HUDEP-2 (cell line): Measurements from ENCODE around the gene LONP2.
"Not testable (repeated sequence)": the region's sequence is repeated elsewhere in the genome, so short reads cannot be mapped to it uniquely, and the experiment has no call there.

Source experiments
- DNase-seq, 76 experiments: peaks; one replicate each; lab custom pipeline; 2025; ENCODE audit not compliant: unreplicated experiment in 76 of 76; lab: John Stamatoyannopoulos, UW

Gene LONP2

DNA sequence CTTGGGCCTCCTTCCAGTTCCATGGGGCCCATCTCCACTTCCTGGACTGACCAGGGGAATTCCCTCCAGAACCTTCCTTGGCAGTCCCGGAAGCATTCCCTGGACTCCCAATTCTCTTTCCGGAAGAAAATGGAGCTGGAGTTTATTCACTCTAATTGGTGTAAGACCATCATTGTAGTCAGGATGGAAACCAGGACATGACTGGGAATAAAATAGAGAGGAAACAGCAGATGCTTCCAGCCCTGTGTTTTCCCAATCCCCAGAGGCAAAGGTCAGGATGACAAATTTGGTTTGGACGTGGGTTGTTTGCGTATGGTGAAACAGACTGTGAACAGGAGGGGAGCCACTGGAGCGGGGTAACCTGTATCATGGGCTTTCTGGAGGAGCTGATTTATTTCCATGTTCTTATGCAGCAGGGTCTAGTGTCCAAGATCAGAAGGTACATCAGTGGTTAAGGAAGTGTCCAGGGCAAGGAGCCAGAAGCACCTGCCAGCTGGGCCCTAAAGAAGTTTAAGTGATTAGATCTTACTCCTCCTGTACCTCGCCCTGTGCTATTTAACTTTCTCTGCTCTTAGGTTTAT lies 8.5 kb upstream of the LONP2 start:
- no peak for DNase-seq

DNA sequence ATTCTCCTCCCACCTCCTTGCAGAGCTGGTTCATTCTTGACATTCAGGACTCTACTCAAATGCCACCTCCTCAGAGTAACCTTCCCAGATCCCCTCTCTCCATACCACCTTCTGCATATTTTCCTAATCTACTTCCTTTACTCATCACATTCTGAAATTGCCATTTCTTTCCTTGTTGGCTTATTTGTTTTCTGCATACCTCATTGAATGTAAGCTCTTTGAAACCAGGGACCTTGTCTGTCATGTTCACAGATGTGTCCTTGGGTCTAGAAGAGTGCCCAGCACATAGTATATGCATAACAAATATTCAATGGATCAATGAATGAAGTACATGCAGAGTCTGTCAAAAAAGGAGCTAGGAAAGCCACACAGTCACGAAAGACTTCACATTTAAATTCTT lies 7.8 kb upstream of the LONP2 start:
- no peak for DNase-seq

GRCh38 chr16:48240147-48240546 lies 4.0 kb upstream of the LONP2 start:
- DNase-seq = not testable (repeated sequence)

DNA sequence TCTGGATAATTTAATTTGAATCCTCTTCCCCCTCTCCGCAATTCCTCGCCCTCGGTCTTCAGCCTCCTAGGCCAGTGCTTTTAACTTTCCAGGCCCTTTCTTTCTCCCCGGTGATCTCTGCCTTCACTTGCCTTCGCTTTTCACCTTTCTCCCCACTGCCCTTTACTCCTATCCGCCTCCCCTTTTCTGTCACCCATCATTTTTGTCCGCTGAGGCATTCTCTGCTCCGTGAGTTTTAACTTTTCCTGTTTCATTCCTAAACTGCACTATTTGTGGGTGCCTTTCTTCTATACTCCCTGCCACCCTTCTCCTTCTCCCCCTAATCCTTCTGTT lies 729 bp downstream of the LONP2 start:
- DNase-seq = no peak

DNA sequence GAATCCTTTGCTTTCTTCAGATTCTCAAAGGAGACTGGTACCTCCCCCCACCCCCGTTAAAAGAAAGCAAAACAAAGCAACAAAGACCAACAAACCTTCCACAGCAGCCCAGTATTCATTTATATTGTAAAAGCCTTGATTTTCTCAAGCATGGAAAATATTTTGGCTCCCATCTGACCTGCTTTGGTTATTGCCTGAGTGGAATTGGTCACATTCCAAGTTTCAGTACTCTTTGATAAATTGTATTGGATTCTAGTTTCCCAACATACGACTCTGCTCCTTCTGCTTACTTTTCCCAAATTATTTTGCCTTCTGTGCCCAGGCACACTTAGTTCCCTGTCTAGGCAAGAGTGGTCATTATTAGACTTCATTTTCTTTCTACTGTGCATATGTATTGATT lies 2.0 kb downstream of the LONP2 start:
- no peak for DNase-seq

DNA sequence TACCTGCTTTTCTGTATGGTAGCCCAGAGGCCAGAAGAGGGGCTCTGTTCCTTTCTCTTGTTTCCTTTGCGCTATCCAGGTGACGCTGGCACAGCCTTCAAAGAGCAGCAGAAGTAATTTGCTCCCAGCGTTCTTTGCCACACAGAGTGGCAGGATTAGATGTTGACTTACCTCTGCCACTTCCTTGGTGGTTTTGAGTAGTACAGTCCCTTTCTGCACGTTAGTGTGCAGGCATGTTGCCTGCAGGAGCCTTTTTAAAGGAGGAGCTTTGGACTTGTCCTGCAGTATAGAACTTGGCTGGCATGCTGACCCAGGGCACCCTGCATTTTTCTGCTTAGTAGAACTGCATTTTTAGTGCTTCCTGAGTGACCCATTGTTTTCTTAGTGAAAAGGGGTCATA lies 3.2 kb downstream of the LONP2 start, which contains the start of gene ABCC11:
Gene ABCC11, minus strand, starts transcription at position 229 of the 400 bp plus-strand sequence. CDS start 15,618 bp downstream, outside the sequence.
- DNase-seq = no peak

DNA sequence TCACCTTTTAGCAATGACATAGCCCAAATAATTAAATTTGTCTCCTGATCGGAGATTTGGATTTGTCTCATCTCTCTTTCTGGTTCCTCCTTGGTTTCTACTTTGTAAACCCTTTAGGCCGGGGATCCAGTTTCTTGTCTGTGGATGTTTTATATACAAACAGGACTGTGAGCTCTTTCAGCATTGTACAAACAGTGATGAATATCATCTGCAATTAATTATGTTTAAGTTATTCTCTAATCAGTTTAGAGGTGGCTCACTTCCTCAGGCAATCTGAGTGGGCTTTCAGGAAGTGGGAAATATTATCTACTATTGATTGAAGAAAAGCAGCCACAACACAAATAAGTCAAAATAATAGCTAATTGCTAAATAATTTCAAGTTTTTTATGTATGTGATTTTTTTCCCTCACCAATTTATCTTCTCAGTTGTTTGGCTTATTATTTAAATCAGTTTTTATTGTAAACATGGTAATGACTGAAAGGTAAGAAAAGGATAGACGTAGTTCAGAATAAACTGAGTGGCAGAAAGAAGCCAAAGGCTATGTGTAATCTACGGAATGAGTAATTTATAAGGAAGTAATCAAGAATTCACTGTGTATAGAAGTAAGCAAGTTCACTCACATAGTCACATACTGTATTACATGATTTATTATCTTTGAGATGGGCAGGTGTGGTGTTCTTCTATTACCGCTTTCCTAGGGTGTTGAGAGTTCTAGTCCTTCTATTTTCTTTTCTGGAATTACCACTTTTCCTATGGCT lies 6.6 kb downstream of the LONP2 start:
- DNase-seq = no peak

GRCh38 chr16:48252013-48252412 lies 7.9 kb downstream of the LONP2 start:
- no peak for DNase-seq

DNA sequence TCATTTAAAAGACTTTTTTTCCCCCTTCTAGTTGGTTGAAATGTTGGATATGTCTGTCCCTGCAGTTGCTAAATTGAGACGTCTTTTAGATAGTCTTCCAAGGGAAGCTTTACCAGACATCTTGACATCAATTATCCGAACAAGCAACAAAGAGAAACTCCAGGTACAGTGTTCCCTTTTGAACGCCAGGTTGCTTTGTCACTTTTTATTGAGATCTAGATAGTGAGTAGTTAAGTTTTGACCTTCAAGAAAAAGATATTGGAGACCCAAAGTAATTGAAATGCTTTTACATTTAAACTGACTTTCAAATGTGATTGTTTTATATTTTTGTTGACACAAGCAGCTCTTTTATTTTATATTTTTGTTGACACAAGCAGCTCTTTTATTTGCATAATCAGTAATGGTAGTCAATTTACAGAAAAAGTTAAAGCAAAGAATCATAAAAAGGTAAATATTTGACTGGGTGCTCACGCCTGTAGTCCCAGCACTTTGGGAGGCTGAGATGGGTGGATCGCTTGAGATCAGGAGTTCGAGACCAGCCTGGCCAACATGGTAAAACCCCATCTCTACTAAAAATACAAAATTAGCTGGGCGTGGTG lies 12.6 kb downstream of the LONP2 start:
- DNase-seq = no peak

GRCh38 chr16:48261569-48261968 lies 17.5 kb downstream of the LONP2 start:
- DNase-seq = no peak

DNA sequence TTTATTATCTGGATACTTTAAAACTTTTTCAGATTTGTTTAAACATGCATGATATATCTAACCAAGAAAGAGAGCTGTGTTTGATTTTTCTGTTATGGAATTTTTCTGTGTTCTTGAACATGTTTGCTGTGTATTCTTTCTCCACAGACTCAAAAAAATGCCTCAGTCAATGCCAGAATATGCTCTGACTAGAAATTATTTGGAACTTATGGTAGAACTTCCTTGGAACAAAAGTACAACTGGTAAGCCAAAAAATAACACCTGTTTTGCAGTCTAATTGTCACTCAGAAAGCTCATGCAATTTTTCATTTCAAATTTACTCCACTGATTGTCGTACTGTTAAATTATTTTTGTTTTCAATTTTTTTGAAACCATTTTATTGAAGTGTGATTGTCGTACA lies 18.5 kb downstream of the LONP2 start:
- no peak for DNase-seq

- peak in 2 of 76 experiments; percentile 18 to 28 for DNase-seq
These were observed 24.9 kb downstream of the LONP2 start for GRCh38 chr16:48269011-48269410.

DNA sequence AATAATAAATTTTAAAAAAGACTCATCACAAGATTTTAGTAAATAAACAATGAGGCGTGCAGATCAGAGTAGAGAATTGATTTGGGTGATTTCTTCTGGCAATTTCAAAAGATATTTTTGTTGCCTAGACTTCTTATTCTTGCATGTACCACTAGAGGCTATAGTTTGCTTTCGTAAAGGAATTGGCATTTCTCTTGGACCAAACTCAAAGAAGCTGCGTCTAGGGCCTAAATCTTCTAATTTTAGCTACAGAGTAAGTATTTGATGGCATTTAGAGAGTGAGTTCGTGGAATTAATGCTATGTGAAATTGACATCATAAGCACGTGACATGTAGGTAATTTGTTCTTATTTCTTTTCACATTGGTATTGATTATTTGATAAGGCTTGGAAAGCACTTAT lies 27.6 kb downstream of the LONP2 start:
- DNase-seq = no peak

DNA sequence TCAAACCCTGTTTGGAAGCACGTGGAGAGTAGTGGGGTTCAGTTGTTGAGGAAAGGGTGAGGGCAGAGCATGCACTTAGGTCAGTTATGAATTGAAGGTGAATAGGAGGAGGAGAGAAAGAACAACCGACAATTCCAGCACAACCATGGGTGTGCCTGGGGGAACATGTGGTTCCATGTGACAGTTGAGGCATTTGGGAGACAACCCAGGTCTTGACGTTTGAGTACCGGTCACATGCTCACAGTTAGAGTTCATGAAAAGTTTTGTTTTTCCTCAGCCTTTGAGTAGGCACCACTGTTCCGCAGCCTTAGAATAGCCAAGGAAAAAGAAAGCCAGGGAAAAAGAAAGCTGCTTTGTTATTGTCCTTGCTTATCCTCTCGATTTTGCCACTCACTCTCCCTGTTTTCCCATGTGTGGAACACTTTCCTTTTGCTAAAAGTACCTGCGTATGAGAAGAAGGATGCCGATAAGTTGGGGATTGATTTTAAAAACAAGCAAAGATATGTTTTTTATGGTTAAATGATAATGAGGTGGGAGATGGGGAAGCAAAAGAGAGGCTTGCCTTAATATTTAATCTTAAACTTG lies 28.8 kb downstream of the LONP2 start:
- no peak for DNase-seq

DNA sequence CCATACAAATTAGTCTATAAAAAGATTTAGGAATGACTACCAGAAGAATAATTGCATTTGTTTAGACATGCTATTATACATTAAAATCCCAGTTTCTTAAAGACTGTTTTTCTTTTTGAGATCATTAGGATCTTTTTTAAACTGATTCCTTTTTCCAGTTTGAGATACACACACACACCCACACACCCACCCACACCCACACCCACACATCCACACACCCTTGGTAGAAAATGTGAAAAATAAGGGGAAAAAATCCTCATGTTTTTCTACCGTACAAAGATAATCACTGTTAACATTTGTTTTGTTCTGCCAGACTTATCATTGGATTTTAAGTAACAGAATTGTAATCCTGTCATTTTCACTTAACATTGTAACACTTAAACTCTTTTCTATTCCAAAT lies 30.4 kb downstream of the LONP2 start:
- no peak for DNase-seq

DNA sequence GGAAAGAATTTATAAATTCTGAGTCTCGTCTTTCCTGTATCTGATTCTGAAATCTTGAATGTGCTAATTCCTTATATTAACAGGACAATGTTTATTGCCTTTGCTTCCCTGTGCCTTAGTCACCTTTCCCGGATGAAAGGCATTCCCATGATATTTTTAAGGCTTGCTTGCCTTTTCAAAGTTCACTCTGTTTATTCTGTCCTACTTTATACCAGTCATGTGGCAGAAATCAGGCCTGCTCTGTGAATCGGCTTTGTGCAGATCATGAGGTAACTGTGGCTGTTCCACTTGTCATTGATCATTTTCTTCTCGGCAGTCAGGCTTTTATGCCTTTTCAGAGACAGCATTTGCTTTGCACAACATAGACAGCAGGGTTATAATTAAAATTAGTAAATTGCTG lies 32.0 kb downstream of the LONP2 start:
- no peak for DNase-seq

- DNase-seq = peak in 1 of 76 experiments; percentile 0
These were observed 33.1 kb downstream of the LONP2 start for GRCh38 chr16:48277158-48277557.

GRCh38 chr16:48279199-48279598 lies 35.1 kb downstream of the LONP2 start:
- no peak for DNase-seq

GRCh38 chr16:48280546-48280945 lies 36.4 kb downstream of the LONP2 start:
- no peak for DNase-seq

DNA sequence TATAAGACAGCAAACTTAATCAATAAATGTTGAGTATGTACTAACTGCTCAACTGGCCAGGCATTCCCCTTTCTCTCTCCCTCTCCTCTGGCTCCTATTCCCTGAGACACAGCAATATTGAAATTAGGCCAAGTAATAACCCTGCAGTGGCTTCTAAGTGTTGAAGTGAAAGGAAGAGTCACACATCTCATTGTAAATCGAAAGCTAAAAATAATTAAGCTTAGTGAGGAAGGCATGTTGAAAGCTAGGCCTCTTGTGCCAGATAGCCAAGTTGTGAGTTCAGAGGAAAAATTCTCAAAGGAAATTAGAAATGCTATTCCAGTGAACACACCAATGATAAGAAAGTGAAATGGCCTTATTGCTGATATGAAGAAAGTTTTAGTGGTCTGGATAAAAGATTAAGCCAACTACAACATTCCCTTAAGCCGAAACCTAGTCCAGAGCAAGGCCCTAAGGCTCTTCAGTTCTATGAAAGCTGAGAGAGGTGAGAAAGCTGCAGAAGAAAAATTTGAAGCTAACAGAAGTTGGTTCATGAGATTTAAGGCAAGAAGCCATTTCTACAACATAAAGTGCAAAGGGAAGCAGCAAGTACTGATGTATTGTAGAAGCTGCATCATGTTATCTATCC lies 38.6 kb downstream of the LONP2 start:
- DNase-seq = no peak

DNA sequence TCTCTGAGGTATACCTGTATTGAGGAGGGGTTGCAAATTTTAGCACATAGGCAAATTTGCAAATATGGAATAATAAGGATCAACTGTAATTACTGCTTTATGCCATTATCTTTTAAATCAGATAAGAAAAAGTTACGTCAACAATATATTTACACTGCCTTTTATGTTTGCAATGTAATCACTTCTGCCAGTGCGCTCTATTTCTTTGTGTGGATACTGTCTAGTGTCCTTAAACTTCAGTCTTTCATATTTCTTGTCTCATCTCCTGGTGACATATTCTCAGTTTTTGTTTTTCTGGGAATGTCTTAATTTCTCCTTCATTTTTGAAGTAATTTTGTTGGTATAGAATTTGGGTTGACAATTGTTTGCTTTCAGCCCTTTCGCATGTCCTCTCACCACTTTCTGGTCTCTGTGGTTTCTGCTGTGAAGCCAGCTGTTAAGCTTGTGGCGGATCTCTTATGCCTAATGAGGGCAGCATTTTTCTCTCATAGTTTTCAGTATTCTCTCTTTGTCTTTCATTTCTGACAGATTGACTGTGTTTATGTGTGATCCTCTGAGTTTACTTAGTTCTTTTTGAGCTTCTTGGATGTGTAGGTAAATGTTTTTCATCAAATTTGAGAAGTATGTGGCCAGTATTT lies 40.8 kb downstream of the LONP2 start:
- no peak for DNase-seq
